Central memory CD8-positive, alpha-beta T cell (primary cell): ENCODE measurements around the gene SORCS2.

ENCODE experiments used
- ATAC-seq: fragments of 150-1000 bp; cut with Tn5 transposase; replicated peaks from 2 replicates; pipeline ENCODE4 v1.10.0; 2022; ENCODE audit warnings: mild to moderate bottlenecking, moderate FRiP score, moderate number of reproducible peaks; ENCODE audit not compliant: poor library complexity, severe bottlenecking; ENCODE audit errors: extremely low read depth
- DNase-seq, 2 donors: peaks; one replicate each; pipeline ENCODE4 v3.0.0; 2021; ENCODE audit warnings: low spot score in 2 of 2
- H3K27ac Mint-ChIP-seq: one replicate; pipeline ENCODE4 v1.8.0; 2022; ENCODE audit warnings: low read depth, mild to moderate bottlenecking, moderate library complexity, mixed read lengths
- H3K27me3 Mint-ChIP-seq: one replicate; pipeline ENCODE4 v1.8.0; 2022; ENCODE audit warnings: mixed read lengths
- H3K36me3 Mint-ChIP-seq: one replicate; pipeline ENCODE4 v1.8.0; 2022; ENCODE audit warnings: mild to moderate bottlenecking, moderate library complexity, mixed read lengths; ENCODE audit not compliant: insufficient read depth
- H3K4me1 Mint-ChIP-seq: one replicate; pipeline ENCODE4 v1.8.0; 2022; ENCODE audit warnings: mixed read lengths
- H3K4me3 Mint-ChIP-seq: one replicate; pipeline ENCODE4 v1.8.0; 2022; ENCODE audit warnings: mild to moderate bottlenecking, moderate library complexity, mixed read lengths
- H3K9me3 Mint-ChIP-seq: one replicate; pipeline ENCODE4 v1.8.0; 2022; ENCODE audit warnings: mixed read lengths

The SORCS2 gene

DNA sequence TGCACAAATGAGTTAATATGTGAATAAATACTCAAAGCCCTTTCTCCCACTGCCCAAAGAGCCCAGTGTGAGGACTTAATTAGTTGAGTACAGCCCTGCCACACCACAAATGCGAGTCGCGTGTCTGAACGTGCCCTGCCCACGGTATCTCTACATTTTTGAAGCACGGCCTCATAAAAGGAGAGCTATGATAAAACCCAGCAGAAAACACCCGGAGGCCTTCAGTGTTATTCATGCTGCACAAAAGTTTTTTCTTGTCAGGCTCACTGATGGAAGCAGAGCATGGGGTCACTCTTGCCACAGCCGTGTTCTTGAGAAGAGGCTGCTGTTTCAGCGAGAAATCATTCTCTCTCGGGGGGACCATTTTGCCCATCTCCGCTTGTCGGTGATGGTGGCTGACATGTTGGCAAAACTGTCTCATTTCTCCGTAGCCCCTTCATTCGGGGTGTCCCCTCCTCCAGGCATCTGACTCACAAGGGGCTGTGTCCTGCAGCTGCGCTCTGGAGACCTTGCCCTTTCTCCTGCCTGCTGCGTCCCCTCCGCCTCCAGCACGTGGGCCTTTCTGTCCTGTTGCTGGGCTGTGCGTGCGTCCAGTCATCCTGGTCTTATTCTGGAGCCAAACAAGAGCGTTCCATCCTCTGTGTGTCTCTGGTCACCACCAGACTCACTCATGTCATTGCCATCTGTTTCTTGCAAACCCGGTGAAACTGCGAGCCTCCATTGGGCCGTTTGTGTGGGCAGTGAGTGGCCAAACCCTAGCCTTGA is 88.8 kb downstream of the SORCS2 start:
- DNase-seq = no peak
- H3K4me1 Mint-ChIP-seq = no peaks in the 10 kb centered on the region
- no peak for ATAC-seq
- H3K4me3 Mint-ChIP-seq = no peak overlapping the region
- H3K9me3 Mint-ChIP-seq = no peaks in the 10 kb centered on the region
- peaks cover 18% of the 10 kb centered on the region for H3K27me3 Mint-ChIP-seq
- H3K27ac Mint-ChIP-seq = no peak overlapping the region
- no peaks in the 10 kb centered on the region for H3K36me3 Mint-ChIP-seq

DNA sequence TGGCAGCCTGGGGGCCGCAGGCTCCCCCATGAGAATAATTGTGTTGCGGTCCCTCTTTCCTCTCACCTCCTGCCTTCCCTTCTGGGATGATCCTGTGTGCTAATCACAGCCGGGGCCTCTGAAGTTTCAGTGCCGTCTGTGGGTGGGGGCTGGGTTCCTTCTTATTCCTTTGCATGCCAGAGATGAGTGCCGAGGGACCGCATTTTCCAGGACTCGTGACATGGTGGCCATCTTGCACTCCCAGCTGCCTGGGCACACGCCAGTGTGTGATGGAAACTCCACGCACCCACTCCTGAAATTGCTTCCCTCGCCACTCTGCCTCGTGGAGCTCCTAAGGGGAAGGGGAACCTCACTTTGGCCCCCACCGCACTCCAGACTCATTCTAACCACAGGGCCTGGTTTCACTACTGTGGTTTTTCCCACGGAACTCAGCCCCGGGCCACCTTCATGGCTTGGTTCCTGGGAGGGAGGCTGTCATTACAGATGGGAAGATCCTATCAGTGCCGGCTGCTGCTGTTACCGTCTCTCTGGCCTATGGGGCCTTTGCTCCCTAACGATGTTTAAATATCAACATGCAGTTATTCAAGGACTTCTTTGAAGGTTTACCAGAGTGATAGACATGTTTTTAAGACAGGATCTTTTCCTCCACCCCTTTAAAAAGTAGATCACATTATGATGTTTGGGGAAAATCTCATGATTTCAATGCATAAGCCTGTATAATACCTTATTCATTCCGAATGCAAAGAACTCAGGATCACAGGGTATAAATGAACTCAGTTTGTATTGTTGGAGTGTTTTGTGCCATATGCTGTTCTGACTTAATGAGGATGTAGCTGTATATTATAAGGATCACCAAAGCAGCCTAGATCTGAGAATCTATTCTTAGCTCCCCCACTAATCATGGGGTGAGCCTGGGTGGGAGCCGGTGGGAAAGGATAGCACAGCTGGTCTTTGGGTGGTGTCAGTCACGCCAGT is 89.6 kb downstream of the SORCS2 start:
- Mint-ChIP-seq H3K36me3 (no peaks in the 10 kb centered on the region), H3K4me3 (no peak overlapping the region), H3K9me3 (no peaks in the 10 kb centered on the region), H3K27ac (no peak overlapping the region), H3K4me1 (no peaks in the 10 kb centered on the region), H3K27me3 (peaks cover 27% of the 10 kb centered on the region)
- DNase-seq (no peak), ATAC-seq (no peak)

DNA sequence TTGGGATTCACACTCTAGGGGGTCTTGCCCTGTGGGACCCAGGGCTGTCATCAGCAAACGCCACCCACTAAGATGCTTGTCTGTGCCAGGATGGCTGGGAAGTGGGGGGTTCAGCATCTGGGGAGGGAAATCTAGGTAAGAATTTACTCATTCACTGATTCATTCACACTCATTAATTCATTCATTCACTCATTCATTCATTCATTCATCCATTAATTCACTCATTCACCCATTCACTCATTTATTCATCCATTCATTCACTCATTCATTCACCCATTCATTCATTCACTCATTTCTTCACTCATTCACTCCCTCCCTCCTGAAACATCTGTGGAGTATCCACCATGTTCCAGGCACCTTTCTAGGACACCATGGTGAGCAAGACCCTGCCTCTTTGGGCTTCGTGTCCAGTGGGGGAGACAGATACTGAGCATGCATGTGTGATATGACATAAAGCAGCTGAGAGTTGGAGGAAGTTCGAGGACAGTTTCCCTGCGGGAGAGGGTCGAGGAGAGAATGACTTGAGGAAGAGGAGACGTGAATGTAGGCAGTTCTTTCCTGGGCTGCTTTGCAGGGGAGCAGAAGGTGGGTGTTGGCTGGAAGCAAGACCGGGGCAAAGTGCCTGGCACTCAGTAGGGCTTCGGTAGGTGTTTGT is 90.6 kb downstream of the SORCS2 start:
- Mint-ChIP-seq H3K9me3 (no peaks in the 10 kb centered on the region), H3K36me3 (no peaks in the 10 kb centered on the region), H3K4me1 (peaks cover 4% of the 10 kb centered on the region), H3K27ac (no peak overlapping the region), H3K4me3 (no peak overlapping the region), H3K27me3 (peaks cover 36% of the 10 kb centered on the region)
- ATAC-seq (no peak), DNase-seq (no peak)

DNA sequence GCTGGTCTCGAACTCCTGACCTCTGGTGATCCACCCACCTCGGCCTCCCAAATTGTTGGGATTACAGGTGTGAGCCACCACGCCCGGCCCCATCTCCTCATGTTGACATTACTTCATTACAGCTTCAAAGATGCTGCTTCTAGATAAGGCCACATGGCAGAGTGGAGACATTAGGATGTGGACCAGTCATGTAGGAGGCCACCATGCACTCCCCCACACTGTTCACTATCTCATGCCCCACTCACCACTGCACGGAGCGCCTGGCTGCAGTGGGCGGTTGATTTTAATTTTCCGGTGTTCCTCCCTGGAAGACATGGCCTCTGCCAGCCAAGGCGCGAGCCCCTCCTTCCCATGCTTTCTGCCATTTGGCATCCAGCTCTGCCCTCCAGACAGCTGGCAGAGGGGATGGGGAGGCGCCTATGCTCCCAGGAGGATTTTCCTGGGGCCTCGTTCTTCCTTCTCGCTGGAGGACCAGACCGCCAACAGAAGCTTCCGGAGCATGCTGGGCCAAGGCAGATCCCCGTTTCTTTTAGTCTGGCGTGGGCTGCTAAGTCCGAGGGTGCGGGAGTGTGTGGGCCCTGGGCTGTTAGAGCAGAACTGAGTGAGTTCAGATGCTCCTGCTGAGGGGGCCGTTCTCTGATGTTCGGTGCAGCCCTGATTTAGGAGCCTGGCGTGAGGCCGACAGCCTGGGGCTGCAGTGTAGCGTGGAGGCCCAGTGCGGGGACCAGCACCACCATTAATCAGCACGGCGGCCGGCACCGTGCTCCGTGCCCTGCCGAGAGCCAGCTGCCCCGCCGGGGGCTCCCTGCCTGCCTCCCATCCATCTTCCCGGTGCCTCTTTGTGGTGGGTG is 93.1 kb downstream of the SORCS2 start:
- Mint-ChIP-seq H3K27ac (no peak overlapping the region), H3K27me3 (peaks cover 51% of the 10 kb centered on the region), H3K9me3 (no peaks in the 10 kb centered on the region), H3K4me3 (no peak overlapping the region), H3K36me3 (no peaks in the 10 kb centered on the region), H3K4me1 (peaks cover 4% of the 10 kb centered on the region)
- ATAC-seq (no peak), DNase-seq (no peak)

DNA sequence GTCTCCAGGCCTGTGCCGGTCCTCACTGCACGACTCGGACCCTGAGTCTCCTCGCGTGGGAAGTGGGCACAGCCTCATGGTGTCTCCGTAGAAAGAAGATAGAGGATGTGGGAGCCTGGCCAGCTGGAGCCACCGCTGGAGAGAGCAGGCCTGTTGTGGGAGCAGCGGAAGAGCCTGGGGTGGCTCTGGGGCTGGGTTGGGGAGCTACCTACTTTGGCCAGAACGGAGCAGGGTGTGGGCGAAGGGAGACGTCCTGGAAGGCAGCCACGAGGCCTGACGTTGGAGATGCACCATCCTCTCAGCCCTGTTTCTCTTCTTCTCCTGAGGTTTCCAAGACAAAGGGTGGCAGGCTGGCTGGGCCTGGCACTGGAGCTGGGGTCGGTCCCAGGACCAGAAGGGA is 93.8 kb downstream of the SORCS2 start:
- DNase-seq (no peak), ATAC-seq (no peak)
- Mint-ChIP-seq H3K4me3 (no peak overlapping the region), H3K27me3 (peaks cover 58% of the 10 kb centered on the region), H3K9me3 (no peaks in the 10 kb centered on the region), H3K27ac (no peak overlapping the region), H3K36me3 (no peaks in the 10 kb centered on the region), H3K4me1 (peaks cover 4% of the 10 kb centered on the region)

DNA sequence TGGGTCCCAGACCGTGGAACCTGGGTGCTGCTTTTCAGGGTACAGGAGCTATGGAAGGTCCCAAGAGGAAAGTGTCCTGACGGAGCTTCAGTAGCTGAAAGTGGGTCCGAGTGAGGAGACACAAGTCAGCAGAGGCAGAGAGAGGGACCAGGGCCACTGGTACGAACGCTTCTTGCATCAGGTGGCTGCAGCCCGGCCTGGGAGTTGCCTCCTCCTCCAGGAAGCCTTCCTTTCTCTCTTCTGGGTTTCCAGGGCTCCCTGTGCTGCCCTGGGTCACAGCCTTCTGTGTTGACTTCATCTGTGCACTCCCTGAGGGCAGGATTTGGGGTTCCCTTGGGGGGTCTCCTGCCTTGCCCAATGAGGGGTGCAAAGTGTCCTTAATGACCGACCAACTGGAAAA is 94.5 kb downstream of the SORCS2 start:
- DNase-seq (no peak), ATAC-seq (no peak)
- no peak overlapping the region for H3K4me3 Mint-ChIP-seq
- peaks cover 58% of the 10 kb centered on the region for H3K27me3 Mint-ChIP-seq
- H3K4me1 Mint-ChIP-seq = peaks cover 4% of the 10 kb centered on the region
- H3K27ac Mint-ChIP-seq = no peak overlapping the region
- no peaks in the 10 kb centered on the region for H3K36me3 Mint-ChIP-seq
- no peaks in the 10 kb centered on the region for H3K9me3 Mint-ChIP-seq

DNA sequence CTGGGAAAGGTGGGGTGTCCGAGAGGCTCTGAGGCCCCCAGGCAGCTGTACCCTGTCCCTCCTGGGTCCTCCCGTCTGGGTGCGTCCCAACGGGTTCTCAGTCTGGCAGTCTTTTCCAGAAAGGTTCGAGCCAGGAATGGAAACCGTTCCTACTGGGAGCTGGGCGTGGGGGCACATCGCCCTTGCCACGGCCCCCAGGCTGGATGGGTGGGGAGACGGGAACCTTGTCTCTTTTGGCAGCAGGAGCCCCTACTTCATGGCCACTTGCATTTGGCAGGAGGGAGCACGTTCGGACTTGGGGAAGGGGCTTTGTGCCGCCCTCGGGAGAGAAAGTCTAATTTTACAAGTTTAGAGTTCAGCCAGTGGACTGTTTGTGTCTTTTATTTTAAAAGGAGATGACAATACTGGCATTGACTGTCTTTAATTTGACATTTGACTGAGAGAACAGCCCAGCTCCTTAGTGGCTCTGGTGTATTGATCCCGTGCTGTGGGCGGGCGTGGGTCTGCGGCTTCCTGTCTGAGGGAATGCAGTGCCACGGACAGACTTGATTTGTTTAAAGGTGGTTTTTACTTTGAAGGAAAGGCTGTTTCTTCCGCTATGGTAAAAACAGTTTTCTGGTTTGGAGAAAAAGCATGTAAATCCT is 95.1 kb downstream of the SORCS2 start:
- peaks cover 4% of the 10 kb centered on the region for H3K4me1 Mint-ChIP-seq
- peaks cover 52% of the 10 kb centered on the region for H3K27me3 Mint-ChIP-seq
- no peak overlapping the region for H3K27ac Mint-ChIP-seq
- no peak for ATAC-seq
- H3K36me3 Mint-ChIP-seq = no peaks in the 10 kb centered on the region
- H3K4me3 Mint-ChIP-seq = no peak overlapping the region
- DNase-seq = no peak
- H3K9me3 Mint-ChIP-seq = no peaks in the 10 kb centered on the region

DNA sequence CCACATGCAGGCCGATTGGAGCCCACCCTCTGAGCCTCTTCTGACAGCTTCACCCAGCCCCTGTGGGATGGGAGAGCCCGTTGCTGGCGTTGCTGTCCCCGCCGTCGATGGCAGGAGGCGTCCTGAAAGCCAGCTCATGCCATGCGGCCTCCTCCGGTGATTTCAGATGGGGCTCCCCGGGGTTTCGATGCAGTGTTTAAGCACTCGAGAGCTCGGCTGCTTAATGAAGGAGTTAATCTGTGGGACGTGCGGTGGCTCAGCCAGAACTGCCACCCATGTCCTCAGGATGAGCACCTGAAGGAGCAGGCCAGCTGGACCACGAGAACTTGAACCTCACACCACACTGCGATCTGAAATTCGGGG is 95.6 kb downstream of the SORCS2 start:
- no peak overlapping the region for H3K27ac Mint-ChIP-seq
- H3K9me3 Mint-ChIP-seq = no peaks in the 10 kb centered on the region
- H3K36me3 Mint-ChIP-seq = no peaks in the 10 kb centered on the region
- DNase-seq = no peak
- peaks cover 4% of the 10 kb centered on the region for H3K4me1 Mint-ChIP-seq
- H3K4me3 Mint-ChIP-seq = no peak overlapping the region
- ATAC-seq = no peak
- H3K27me3 Mint-ChIP-seq = peaks cover 52% of the 10 kb centered on the region

DNA sequence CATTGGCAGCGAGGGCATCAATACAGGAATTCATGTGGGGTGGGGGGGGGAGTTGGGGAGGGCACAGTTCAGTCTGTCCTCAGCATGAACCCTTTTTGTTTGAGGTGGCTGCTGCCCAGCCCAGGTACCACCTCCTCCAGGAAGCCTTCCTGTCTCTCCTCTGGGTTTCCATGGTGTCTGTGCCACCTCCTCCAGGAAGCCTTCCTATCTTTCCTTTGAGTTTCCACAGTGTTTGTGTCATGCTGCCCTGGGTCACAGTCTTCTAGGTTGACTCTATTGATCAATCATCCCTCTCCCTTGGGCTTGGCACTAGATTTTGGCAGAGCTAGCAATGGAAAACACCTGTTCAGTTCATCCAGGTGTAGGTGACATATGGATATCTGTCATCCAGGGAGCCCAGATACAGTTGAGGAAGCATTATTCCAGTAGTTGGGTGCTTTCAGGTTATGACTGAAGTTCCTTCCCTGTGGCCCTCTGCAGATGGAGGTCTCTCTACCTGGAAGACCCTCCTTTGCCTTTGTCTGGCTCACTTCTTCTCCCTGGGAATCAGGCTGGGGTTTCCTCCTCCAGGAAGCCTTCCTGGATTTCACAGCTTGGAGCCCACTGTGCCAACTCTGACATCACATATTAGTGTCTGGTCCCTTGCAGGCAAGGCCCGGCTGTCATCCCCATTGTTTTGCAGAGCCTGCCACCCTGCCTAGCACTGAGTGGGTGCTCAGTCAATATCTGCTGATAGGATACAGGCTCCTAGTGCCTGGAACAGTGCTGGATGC is 96.6 kb downstream of the SORCS2 start:
- DNase-seq = no peak
- no peak for ATAC-seq
- Mint-ChIP-seq H3K27me3 (peaks cover 62% of the 10 kb centered on the region), H3K4me1 (peaks cover 4% of the 10 kb centered on the region), H3K9me3 (no peaks in the 10 kb centered on the region), H3K4me3 (no peak overlapping the region), H3K27ac (no peak overlapping the region), H3K36me3 (no peaks in the 10 kb centered on the region)

DNA sequence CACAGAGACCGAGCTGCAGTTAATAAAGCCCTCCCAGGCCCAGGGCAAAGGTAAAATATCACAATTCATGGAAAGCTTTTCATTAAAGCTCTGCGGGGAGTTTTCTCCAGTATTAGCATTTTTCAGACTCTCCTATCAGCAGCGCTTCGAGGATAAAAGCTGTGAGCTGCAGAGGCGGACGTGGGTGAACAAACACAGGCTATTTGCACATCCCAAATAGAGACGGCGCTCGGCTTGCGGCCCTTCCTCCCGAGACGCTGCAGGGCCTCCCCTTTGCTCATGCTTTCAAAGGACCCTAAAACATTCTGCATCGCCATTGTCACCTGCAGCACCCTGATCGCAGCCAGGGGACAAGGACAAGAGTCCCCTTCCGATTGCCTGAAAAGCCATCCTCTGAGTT is 97.3 kb downstream of the SORCS2 start:
- Mint-ChIP-seq H3K4me3 (no peak overlapping the region), H3K9me3 (no peaks in the 10 kb centered on the region), H3K27ac (no peak overlapping the region), H3K4me1 (peaks cover 4% of the 10 kb centered on the region), H3K27me3 (peaks cover 64% of the 10 kb centered on the region), H3K36me3 (no peaks in the 10 kb centered on the region)
- DNase-seq (no peak), ATAC-seq (no peak)

DNA sequence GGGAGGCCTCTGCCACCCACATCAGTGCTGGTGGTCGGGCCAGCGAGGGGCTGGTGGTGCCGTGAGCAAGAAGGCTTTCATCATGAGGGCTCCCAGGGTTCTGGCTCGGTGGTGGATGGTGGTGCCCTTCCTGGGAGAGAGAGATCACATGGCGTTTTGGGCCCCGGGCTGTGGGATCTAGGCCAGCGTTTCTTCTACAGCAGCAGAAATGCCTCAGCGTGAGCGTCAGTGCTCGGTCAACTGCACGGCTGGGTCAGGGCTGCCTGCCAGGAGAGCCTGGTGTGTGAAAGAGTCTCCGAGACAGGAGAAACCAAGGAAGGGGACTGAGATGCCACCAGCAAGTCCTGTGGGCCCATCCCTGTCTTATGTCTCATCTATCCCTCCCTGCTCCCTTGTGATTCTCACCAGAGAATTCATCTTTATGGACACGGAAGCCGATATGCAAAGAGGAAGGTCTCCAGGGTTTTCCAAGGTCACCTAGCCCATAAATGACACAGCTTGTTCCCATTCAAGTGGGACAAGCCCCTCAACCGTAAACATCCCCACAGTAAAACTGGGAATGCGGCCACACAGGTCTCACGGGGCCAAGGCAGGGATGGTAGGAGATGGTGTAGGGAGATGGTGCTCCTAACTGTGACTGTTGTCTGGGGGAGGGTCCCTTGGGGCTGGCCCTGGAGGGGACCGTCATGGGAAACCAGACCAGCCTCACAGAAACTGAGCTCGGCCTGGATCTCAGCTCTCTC is 99.2 kb downstream of the SORCS2 start:
- no peak for DNase-seq
- ATAC-seq = no peak
- Mint-ChIP-seq H3K27me3 (peaks cover 54% of the 10 kb centered on the region), H3K36me3 (no peaks in the 10 kb centered on the region), H3K27ac (no peak overlapping the region), H3K4me3 (no peak overlapping the region), H3K9me3 (no peaks in the 10 kb centered on the region), H3K4me1 (peaks cover 4% of the 10 kb centered on the region)
